Measurements from ENCODE around the gene RNF144B.

The RNF144B gene

GRCh38 chr6:18491308-18492045 lies 104.3 kb downstream of the RNF144B start:
- no peak for DNase-seq

GRCh38 chr6:18492972-18493371 lies 105.8 kb downstream of the RNF144B start:
- DNase-seq: no peak

- DNase-seq: no peak
These were observed 106.3 kb downstream of the RNF144B start for GRCh38 chr6:18493382-18493891.

- DNase-seq: no peak
These were observed 106.8 kb downstream of the RNF144B start for GRCh38 chr6:18493925-18494324.

- no peak for DNase-seq
These were observed 108.1 kb downstream of the RNF144B start for GRCh38 chr6:18495236-18495635.

GRCh38 chr6:18496462-18496861 lies 109.3 kb downstream of the RNF144B start:
- DNase-seq: no peak

GRCh38 chr6:18497006-18497405 lies 109.9 kb downstream of the RNF144B start:
- no peak for DNase-seq

GRCh38 chr6:18498408-18498807 lies 111.3 kb downstream of the RNF144B start:
- DNase-seq: no peak

- no peak for DNase-seq
These were observed 113.9 kb downstream of the RNF144B start for GRCh38 chr6:18500921-18501662.

GRCh38 chr6:18501663-18502013 lies 114.5 kb downstream of the RNF144B start:
- DNase-seq: no peak

GRCh38 chr6:18503206-18503592 lies 116.0 kb downstream of the RNF144B start:
- DNase-seq: no peak

GRCh38 chr6:18503593-18504231 lies 116.6 kb downstream of the RNF144B start:
- DNase-seq: no peak

GRCh38 chr6:18504232-18504596 lies 117.1 kb downstream of the RNF144B start:
- no peak for DNase-seq

GRCh38 chr6:18506382-18507017 lies 119.3 kb downstream of the RNF144B start:
- no peak for DNase-seq

- no peak for DNase-seq
These were observed 119.9 kb downstream of the RNF144B start for GRCh38 chr6:18507018-18507415.

GRCh38 chr6:18507561-18507960 lies 120.4 kb downstream of the RNF144B start:
- no peak for DNase-seq

GRCh38 chr6:18509871-18510643 lies 122.9 kb downstream of the RNF144B start:
- no peak for DNase-seq

- no peak for DNase-seq
These were observed 123.5 kb downstream of the RNF144B start for GRCh38 chr6:18510644-18511033.

GRCh38 chr6:18511211-18511610 lies 124.1 kb downstream of the RNF144B start:
- no peak for DNase-seq

GRCh38 chr6:18513253-18513798 lies 126.2 kb downstream of the RNF144B start:
- DNase-seq: no peak

- no peak for DNase-seq
These were observed 127.0 kb downstream of the RNF144B start for GRCh38 chr6:18514180-18514579.

GRCh38 chr6:18515767-18516166 lies 128.6 kb downstream of the RNF144B start:
- no peak for DNase-seq

All from activated CD8-positive, alpha-beta memory T cell treated with anti-CD3 and anti-CD28 coated beads, Interleukin-2, amount 50 U/mL, for 4 hours (primary cell).